ENCODE data around the gene SLC9A5.

Gene SLC9A5

GRCh38 chr16:67248401-67249177 is at the start of gene SLC9A5:
Gene SLC9A5 (plus strand): TSS chr16:67248979. CDS start chr16:67249015, 36 bp downstream.
- DNase-seq, result peak; percentile 24

- no peak for DNase-seq
Observed at GRCh38 chr16:67199011-67199807, 49.6 kb upstream of the SLC9A5 start, which contains the start of gene ELMO3. Gene ELMO3 (plus strand): TSS chr16:67199131. CDS start chr16:67199327, 196 bp downstream.

- DNase-seq, result no peak
Observed at GRCh38 chr16:67199808-67200198, 49.0 kb upstream of the SLC9A5 start.

- no peak for DNase-seq
Observed at GRCh38 chr16:67200491-67200890, 48.3 kb upstream of the SLC9A5 start.

- no peak for DNase-seq
Observed at GRCh38 chr16:67201411-67202345, 47.1 kb upstream of the SLC9A5 start.

- DNase-seq, result no peak
Observed at GRCh38 chr16:67202426-67202825, 46.4 kb upstream of the SLC9A5 start.

GRCh38 chr16:67202956-67203493 is 45.8 kb upstream of the SLC9A5 start:
- DNase-seq, result no peak

- DNase-seq, result no peak
Observed at GRCh38 chr16:67204076-67204475, 44.7 kb upstream of the SLC9A5 start.

GRCh38 chr16:67206129-67206837 is 42.5 kb upstream of the SLC9A5 start:
- no peak for DNase-seq

GRCh38 chr16:67206838-67207248 is 41.9 kb upstream of the SLC9A5 start:
- DNase-seq, result no peak

GRCh38 chr16:67207249-67208091 is 41.3 kb upstream of the SLC9A5 start:
- DNase-seq, result no peak

- DNase-seq, result no peak
Observed at GRCh38 chr16:67208154-67208896, 40.5 kb upstream of the SLC9A5 start.

- no peak for DNase-seq
Observed at GRCh38 chr16:67209565-67209964, 39.2 kb upstream of the SLC9A5 start.

- no peak for DNase-seq
Observed at GRCh38 chr16:67210069-67210937, 38.5 kb upstream of the SLC9A5 start.

GRCh38 chr16:67211674-67212073 is 37.1 kb upstream of the SLC9A5 start:
- DNase-seq, result no peak

- no peak for DNase-seq
Observed at GRCh38 chr16:67212766-67213165, 36.0 kb upstream of the SLC9A5 start.

- no peak for DNase-seq
Observed at GRCh38 chr16:67213197-67214019, 35.4 kb upstream of the SLC9A5 start.

GRCh38 chr16:67215706-67216105 is 33.1 kb upstream of the SLC9A5 start:
- no peak for DNase-seq
